GM18861 (cell line): ENCODE measurements around the gene FBXW4.
"Not testable (repeated sequence)": the region's sequence is repeated elsewhere in the genome, so short reads cannot be mapped to it uniquely, and the experiment has no call there.

ENCODE experiments used
- ATAC-seq: cut with Tn5 transposase; IDR thresholded peaks from one replicate; pipeline ENCODE4 v1.9.1; 2021; ENCODE audit not compliant: unreplicated experiment

Gene FBXW4

GRCh38 chr10:101617824-101618568 is 77.0 kb downstream of the FBXW4 start:
- no peak for ATAC-seq

DNA sequence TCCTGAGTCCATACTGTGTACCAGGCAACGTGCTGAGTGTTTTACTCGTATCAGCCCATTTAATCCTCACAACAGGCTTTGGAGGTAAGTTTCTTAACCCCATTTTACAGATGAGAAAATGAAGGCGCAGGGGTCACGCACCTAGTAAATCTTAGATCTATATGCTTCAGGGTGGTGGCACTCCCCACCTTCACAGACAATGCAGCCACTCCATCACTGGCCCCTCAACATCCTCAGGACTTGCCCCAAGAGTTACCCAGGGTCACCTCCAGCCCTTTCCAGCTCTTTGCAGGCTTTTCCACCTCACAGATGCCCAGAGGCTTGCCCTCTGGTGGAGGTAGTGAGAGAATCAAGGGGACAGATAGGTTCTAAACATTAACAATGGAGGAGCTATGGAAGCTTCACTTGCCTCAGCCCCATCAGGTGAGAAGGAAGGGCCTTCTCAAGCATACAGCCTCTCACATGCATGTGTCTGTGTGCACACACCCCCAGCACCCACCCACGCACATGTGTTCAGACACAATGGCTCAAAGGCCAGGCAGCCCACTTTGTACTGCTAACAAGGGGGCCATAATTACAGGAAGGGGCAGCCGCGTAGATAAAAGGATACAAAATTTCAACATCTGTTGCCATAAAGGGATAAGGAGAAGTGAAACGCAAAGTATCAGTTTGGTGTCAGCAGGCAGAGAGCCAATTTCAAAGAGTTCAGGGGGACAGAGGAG is 77.7 kb downstream of the FBXW4 start:
- ATAC-seq, result no peak

DNA sequence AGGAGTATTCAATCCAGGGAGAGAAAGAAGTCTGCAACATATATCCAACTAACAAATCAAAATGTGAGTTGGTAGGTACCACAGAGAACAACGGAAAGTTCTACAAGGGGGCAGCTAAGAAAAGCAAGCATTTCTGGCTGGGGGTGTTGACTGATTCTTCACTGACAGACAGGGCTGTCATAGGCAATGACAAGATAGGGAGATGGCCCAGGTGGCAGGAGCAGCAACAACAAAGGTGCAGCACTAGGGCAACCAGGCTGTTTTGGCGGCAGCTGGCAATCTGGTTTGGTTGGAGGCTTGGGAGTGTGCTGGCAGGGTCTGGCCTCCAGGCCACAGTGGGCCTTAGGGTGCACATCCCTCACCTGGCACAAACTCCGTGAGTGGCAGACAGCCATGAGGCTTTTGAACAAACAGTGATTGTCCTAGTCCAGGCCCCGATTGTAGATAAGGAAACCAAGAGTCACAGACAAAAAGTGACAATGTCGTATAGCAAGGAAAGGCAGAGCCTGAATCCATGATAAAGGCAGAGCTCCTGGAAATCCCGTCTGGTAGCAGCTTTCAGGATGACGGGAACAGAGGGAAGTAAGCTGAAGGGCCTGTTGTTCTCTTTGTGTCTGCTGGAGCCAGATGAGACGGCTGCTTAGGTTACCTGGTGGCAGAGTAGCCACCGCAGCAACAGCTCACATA is 78.4 kb downstream of the FBXW4 start:
- ATAC-seq, result no peak

- ATAC-seq, result no peak
These were observed 79.3 kb downstream of the FBXW4 start for GRCh38 chr10:101615525-101616116.

- ATAC-seq, result no peak
These were observed 80.1 kb downstream of the FBXW4 start for GRCh38 chr10:101614663-101615524.

DNA sequence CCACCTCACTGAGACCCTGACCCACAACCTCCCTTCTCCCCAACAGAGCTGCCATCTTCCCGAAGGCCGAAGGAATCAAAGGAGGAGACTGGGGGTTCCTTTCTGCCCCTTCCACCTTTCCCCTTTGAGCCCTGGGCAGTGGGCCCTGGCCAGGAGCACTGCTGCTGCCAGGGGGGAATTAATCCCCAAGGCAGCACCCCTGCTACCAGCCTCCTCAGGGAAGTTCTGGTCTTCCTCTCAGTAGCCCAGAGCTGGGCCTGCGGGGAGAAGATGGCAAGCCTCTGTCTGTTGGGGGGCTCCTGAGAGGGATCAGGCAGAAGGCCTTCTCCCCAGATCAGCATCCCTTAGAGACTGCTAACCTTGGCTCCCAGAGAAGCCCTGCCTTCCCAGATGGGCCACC is 81.3 kb downstream of the FBXW4 start:
- no peak for ATAC-seq

GRCh38 chr10:101612872-101613271 is 82.1 kb downstream of the FBXW4 start:
- ATAC-seq, result no peak

- ATAC-seq, result no peak
These were observed 82.9 kb downstream of the FBXW4 start for GRCh38 chr10:101612086-101612485.

GRCh38 chr10:101611096-101611905 is 83.7 kb downstream of the FBXW4 start:
- ATAC-seq, result no peak

GRCh38 chr10:101609481-101609880 is 85.5 kb downstream of the FBXW4 start:
- no peak for ATAC-seq

DNA sequence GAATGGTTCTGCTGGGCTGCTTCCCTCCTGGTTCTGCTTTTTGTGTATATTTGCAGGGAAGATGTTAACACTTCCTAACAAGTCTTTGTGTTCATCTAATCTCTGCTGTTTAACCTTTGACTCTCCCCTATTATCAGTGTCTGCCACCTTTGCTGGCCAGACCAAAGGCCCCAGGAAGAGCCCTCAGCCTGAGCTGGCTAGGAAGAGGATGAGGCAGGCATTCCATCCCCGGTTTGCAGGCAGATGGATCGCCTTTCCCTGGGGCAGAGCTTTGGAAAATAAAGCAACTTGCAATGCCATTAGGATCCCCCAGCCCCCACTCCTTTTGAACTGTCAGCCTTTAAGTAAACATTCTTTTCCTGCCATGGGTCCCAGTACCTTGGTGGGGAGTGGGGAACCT is 87.8 kb downstream of the FBXW4 start:
- ATAC-seq, result no peak

DNA sequence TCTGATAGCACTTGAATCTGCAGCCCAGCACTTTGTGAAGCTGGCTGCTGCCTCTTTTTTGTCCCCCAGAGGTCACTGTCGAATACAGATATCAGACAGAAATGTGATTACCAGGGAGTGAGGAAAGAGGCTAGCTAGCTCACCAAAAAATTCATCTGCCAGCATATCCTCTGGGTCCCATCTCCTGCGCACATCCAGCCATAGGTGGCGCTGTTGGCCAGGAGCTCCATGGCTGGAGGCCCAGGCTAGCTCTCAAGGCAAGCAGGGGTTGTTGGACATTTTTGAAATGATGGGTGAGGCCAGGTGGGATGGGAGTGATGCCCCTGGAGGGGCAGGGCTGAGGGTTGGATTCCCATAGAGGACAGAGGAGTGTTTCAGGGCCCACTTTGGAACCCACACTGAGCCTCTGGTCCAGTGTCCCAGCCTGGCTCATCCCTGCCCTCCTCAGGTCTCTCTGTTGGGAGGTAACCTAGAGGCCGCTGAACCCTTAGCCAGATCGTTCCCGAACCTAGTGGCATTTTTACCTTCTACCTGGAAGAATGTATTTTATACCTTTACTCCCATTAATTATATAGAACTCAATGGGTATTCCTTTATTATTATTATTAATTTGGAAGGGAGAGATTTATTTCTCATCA is 92.1 kb downstream of the FBXW4 start:
- ATAC-seq, result no peak

- ATAC-seq, result no peak
These were observed 93.4 kb downstream of the FBXW4 start for GRCh38 chr10:101601541-101601940.

DNA sequence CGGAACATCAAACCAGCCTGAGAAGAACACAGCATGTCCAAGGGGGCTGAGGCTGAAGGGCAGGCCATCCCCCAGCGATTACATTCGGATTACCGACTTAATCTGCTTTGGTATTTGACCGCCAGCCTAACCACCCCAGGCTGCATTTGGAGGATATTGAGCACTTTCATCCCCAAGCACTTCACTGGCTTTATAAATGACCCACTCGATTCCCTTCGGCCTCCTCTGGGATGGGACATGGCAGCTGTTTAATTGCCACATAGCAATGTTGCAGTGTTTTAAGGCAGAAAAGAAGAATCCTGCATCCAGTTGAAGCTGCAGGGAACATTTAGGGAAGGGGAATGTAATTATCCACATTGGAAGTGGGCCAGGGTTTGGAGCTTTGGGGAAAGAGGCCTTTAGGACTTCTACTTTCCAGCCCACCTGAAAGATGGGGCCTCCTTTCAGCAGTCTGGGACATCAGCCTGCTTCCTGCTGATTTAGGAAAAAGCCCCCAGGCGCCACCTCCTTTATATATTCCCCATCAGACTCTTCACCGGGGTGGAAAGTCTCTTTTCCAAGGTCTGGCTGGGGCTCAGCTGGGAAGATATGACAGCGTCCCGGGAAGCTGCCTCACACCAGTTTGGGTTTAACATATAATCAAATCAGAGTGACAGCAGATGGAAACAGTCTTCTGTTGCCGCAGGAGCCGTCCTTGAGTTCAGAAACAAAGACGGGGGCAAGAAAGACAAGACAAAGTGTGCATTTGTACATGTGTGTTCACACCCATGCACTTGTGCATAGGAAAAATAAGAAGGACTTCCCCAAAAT is 97.7 kb downstream of the FBXW4 start:
- no peak for ATAC-seq

GRCh38 chr10:101595591-101596433 is 99.2 kb downstream of the FBXW4 start:
- ATAC-seq, result no peak

GRCh38 chr10:101593331-101593730 is 101.6 kb downstream of the FBXW4 start:
- not testable (repeated sequence) for ATAC-seq

DNA sequence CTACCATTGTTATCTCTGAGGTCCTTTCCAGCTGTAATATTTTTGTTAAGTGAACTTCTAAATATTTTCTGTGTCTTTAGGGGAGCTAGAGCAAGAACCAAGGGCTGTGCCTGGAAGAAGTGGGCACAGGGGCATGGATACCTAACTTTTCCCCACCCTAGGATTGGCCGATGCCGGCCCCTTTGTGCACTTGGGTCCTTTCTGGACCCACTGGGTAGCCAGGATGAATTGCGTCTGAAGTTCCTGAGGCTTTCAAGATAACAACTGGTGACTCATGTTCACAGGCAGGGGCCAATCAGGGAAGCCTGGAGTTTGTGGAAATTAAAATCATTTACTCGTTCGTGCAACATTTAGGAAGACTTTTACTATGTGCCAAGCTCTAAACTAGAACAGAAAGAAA is 106.1 kb downstream of the FBXW4 start:
- no peak for ATAC-seq
